LNCAP (cell line): ENCODE results near the gene L1CAM.

Source experiments
- CTCF ChIP-seq: fragments of 450-650 bp; IDR thresholded peaks from 2 replicates; pipeline ENCODE4 v1.5.1; 2017; ENCODE audit warnings: mild to moderate bottlenecking

Gene L1CAM

GRCh38 chrX:153888344-153888743 is 2.4 kb upstream of the L1CAM start:
- no peak for TF ChIP-seq CTCF

GRCh38 chrX:153887385-153887784 is 1.4 kb upstream of the L1CAM start:
- no peak for TF ChIP-seq CTCF

- TF ChIP-seq CTCF, result no peak
Observed at GRCh38 chrX:153886915-153887314, 942 bp upstream of the L1CAM start.

GRCh38 chrX:153885208-153885787 is 675 bp downstream of the L1CAM start:
- TF ChIP-seq CTCF, result no peak

- no peak for TF ChIP-seq CTCF
Observed at GRCh38 chrX:153884590-153884989, 1.4 kb downstream of the L1CAM start.

GRCh38 chrX:153884136-153884535 is 1.8 kb downstream of the L1CAM start:
- TF ChIP-seq CTCF, result no peak

- TF ChIP-seq CTCF, result no peak
Observed at GRCh38 chrX:153883163-153883843, 2.7 kb downstream of the L1CAM start.
